GM18861 (cell line): Measurements from ENCODE around the gene CST7.

Experiments used
- ATAC-seq: cut with Tn5 transposase; IDR thresholded peaks from one replicate; pipeline ENCODE4 v1.9.1; 2021; ENCODE audit not compliant: unreplicated experiment

Gene CST7

DNA sequence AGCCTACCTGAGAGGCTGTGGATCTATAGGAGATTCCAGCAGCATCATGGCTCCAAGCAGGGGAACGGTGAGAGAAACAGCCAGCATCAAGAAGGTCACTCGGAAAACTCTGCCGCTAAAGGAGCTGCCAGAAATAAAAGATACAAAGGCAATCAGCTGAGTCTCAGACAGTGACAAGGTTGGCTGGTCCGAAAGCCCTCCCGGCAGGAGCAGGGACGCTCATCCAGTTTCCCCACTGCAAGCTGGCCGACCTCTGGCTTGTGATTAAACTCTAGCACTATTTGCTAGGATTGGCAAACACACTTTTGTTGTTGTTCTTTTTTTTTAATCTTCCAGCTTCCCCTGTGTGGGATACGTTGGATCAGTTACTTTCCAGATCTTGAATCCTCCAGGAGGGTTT, 34.8 kb downstream of the CST7 start:
- no peak for ATAC-seq

GRCh38 chr20:24984961-24985640, 36.0 kb downstream of the CST7 start:
- ATAC-seq, result no peak

GRCh38 chr20:24985802-24986201, 36.7 kb downstream of the CST7 start:
- ATAC-seq, result no peak

DNA sequence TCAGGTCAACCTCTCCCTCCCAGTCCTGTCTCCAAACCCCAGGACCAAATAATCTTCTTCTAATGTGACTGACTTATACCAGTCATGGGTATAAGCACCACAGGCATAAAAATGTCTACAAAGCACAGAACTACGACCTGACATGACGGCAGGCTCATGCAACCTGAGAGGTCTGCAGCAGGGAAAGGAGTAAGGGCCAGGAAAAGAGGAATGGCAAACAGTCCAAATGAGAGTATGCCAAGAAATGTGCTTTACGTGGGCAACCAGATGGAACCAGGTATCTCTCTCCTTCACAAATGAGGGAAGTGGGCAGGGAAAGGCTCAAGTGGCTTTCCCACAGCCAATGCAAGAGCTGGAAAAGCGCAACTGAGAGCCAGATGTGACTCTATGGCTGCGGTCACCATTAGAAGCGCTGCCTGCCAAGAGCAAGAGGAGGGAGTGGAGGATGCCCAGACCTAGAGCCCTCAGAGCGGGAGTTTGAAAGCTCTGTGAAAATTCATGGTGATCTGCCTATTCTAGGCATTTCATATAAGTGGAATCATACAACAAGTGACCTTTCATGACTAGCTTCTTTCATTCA, 37.5 kb downstream of the CST7 start:
- no peak for ATAC-seq

DNA sequence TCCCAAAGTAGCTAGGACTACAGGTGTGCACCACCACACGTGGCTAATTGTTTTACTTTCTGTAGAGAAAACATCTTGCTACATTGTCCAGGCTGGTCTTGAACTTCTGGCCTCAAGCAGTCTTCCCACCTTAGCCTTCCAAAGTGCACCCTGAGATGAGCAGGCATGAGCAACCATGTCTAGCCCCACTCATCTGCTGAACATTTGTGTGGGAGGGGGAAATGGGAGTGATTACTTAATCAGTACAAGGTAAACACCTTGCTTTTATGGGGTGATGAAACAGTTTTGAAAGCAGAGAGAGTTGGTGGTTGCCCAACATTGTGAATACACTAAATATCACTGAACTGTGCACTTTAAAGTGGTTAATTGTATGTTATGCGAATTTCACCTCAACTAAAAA, 38.2 kb downstream of the CST7 start:
- ATAC-seq, result no peak

- ATAC-seq, result no peak
These were observed 39.1 kb downstream of the CST7 start for GRCh38 chr20:24987873-24988835.

- ATAC-seq, result no peak
These were observed 40.1 kb downstream of the CST7 start for GRCh38 chr20:24989162-24989561.

DNA sequence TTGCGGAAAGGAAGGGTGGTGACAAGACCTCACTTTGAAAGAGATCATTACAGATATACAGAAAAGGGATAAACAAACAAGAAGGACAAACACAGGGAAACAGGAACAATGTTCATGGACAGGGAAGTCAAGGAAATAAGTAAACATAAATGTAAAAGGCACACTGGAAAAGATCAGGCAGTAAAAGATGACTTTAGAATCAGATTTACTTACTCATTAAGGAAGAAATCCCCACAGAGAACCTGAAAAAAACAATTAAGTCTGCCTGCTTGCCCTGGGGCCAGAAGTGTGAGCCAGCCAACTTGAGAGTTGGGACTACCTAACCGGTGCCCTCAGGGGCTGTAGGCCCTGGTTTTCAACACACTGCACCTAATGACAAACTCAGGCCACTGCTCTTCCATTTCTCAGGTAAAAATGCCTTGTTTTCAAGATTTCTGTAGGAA, 41.8 kb downstream of the CST7 start:
- no peak for ATAC-seq

DNA sequence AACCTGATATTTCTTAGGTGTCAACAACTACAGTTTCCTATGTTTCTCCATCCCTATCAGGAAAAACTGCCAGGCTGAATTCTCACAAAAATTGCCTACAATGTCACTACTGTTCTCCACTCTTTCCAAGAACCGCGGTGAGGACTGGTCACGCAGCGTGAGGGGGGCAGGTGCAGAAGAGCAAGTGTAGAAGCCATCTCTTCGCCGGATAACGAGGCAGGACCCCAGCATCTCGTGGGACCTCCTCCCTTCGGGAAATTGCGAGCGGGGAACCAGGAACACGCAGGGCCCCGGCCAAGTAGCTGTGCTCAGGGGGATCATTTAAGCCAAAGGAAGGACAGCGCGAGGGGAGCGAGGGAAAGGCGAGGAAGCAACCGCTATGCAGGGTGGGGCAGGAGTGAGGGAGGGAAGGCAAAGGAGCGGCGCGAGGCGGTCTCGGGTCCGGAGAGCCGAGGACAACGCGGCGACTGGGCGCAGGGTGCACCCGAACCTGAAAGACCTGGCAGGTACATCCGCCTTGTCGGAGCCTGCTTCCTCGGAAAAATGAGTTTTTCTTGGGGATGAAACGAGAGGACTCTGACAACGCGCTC, 42.9 kb downstream of the CST7 start:
- peak; percentile 11 for ATAC-seq

- peak; percentile 84 for ATAC-seq
These were observed 43.6 kb downstream of the CST7 start, which contains the start of gene APMAP for GRCh38 chr20:24992487-24993205. TSS of gene APMAP (minus strand) at chr20:24992751. CDS start at chr20:24992688, 63 bp downstream.

GRCh38 chr20:24993337-24994185, 44.5 kb downstream of the CST7 start:
- no peak for ATAC-seq

DNA sequence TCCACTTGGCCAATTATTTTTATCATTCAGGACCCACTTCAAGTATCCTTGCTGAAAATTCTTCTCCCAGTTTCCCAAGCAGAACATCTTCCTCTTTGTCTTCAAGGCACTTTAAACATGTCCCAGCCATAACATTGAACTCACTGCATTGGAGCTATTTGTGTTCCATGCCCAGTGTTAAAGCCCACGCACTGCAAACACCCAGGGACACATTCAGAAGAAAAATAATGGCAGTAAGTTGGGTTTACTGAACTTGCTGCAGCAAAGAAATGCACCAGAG, 45.1 kb downstream of the CST7 start:
- ATAC-seq, result no peak

DNA sequence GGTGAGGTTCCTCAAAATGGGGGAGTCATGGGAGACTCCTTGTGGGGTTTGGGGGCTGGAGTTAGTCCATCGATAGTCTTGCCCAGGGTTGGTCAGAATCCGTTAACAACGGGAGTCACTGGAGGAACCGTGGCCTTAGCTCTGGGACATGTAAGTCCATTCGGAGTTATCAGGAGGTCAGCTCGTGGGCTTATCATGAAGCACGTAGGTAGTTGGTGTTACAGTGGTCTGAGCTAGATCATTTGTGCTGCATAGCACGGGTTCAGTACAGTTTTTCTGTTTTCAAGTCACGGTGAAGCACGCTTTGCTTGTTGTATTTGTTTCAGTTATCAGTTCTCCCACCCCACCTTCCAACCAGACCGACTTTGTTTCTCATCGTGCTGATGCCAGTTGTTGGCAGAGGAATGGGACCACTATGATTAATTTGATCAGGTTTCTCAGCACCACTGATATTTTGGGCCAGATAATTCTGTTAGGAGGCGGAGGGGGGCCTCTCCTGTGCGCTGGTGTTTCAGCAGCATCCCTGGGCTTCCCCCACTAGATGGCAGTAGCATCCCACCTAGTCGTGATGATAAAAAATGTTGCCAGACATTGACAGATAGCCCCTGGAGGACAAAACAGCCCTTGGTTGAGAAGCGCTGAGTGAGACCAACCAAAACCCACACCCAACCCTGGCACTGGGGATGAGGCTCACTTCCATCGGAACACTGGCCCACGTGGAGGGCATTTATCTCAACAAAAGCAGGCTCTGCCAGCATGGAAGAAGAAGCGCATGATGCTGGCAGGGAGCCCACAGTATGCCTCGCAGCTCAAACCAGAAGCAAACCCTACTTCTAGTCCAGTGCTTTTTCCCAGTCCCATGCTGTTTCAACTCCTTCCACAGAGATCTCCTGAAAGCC, 45.6 kb downstream of the CST7 start:
- ATAC-seq, result no peak

- ATAC-seq, result no peak
These were observed 46.8 kb downstream of the CST7 start for GRCh38 chr20:24995741-24996448.

- ATAC-seq, result no peak
These were observed 47.6 kb downstream of the CST7 start for GRCh38 chr20:24996449-24997377.

- no peak for ATAC-seq
These were observed 49.1 kb downstream of the CST7 start for GRCh38 chr20:24998121-24998520.
